GM18508 (cell line): Measurements from ENCODE around the gene PEX10.
"Not testable (repeated sequence)": the region's sequence is repeated elsewhere in the genome, so short reads cannot be mapped to it uniquely, and the experiment has no call there.

ENCODE experiments used
- ATAC-seq: cut with Tn5 transposase; IDR thresholded peaks from one replicate; pipeline ENCODE4 v1.9.1; 2021; ENCODE audit warnings: moderate number of reproducible peaks; ENCODE audit not compliant: insufficient read depth, unreplicated experiment

Gene PEX10

GRCh38 chr1:2444138-2444591, 31.8 kb upstream of the PEX10 start:
- no peak for ATAC-seq

- no peak for ATAC-seq
These were observed 31.1 kb upstream of the PEX10 start for GRCh38 chr1:2443277-2444137.

- no peak for ATAC-seq
These were observed 30.3 kb upstream of the PEX10 start for GRCh38 chr1:2442661-2443060.

GRCh38 chr1:2441746-2442145, 29.4 kb upstream of the PEX10 start:
- ATAC-seq, result no peak

- ATAC-seq, result not testable (repeated sequence)
These were observed 28.0 kb upstream of the PEX10 start for GRCh38 chr1:2440346-2440745.

- no peak for ATAC-seq
These were observed 27.0 kb upstream of the PEX10 start for GRCh38 chr1:2439369-2439768.

GRCh38 chr1:2438641-2439040, 26.3 kb upstream of the PEX10 start:
- ATAC-seq, result no peak

- ATAC-seq, result no peak
These were observed 25.7 kb upstream of the PEX10 start for GRCh38 chr1:2438038-2438437.

- ATAC-seq, result no peak
These were observed 25.3 kb upstream of the PEX10 start for GRCh38 chr1:2437617-2438016.

GRCh38 chr1:2436876-2437275, 24.5 kb upstream of the PEX10 start:
- no peak for ATAC-seq

- no peak for ATAC-seq
These were observed 23.5 kb upstream of the PEX10 start for GRCh38 chr1:2435746-2436355.

GRCh38 chr1:2435091-2435490, 22.7 kb upstream of the PEX10 start:
- ATAC-seq, result no peak

- ATAC-seq, result no peak
These were observed 21.7 kb upstream of the PEX10 start for GRCh38 chr1:2433936-2434655.

- ATAC-seq, result no peak
These were observed 20.8 kb upstream of the PEX10 start for GRCh38 chr1:2433196-2433595.

GRCh38 chr1:2432441-2432844, 20.1 kb upstream of the PEX10 start:
- ATAC-seq, result no peak

GRCh38 chr1:2431518-2431917, 19.2 kb upstream of the PEX10 start:
- no peak for ATAC-seq

GRCh38 chr1:2431103-2431502, 18.7 kb upstream of the PEX10 start:
- no peak for ATAC-seq

- no peak for ATAC-seq
These were observed 18.2 kb upstream of the PEX10 start for GRCh38 chr1:2430592-2430973.

- ATAC-seq, result no peak
These were observed 17.6 kb upstream of the PEX10 start for GRCh38 chr1:2429780-2430591.

- ATAC-seq, result no peak
These were observed 16.1 kb upstream of the PEX10 start for GRCh38 chr1:2428490-2428889.
